K562 (cell line): ENCODE measurements around the gene CLDN7. TPM values are rescaled to one million over a fixed set of nuclear protein-coding genes. Genes with fewer than 3 reads are reported as not detected.

Experiments
- CREB3L1 ChIP-seq: fragments of 450-650 bp; IDR thresholded peaks from 2 replicates; pipeline ENCODE4 v1.6.1; 2014; ENCODE audit warnings: low read depth, mild to moderate bottlenecking, moderate library complexity, borderline replicate concordance
- E2F8 ChIP-seq: fragments of 450-650 bp; IDR thresholded peaks from 2 replicates; pipeline ENCODE4 v1.7.1; 2018; ENCODE audit warnings: mild to moderate bottlenecking, low read depth; ENCODE audit not compliant: partially characterized antibody
- HMBOX1 ChIP-seq: sonication (generic); IDR thresholded peaks from 2 replicates; pipeline ENCODE4 v1.6.1; 2016
- KDM5B ChIP-seq: fragments of 200-600 bp; sonication (generic); IDR thresholded peaks from 2 replicates; pipeline ENCODE4 v1.6.1; 2012; ENCODE audit warnings: low read depth, mild to moderate bottlenecking, moderate library complexity, low read length, control low read depth, inconsistent platforms; ENCODE audit not compliant: insufficient replicate concordance
- MECOM ChIP-seq: fragments of 250-450 bp; sonication (Bioruptor Pico); IDR thresholded peaks from 2 replicates; pipeline ENCODE4 v1.8.0; 2022; ENCODE audit warnings: inconsistent platforms
- MTA2 ChIP-seq: fragments of 450-650 bp; IDR thresholded peaks from 2 replicates; pipeline ENCODE4 v1.6.1; 2016; ENCODE audit warnings: low read depth
- NKRF ChIP-seq: fragments of 450-650 bp; IDR thresholded peaks from 2 replicates; pipeline ENCODE4 v1.6.1; 2016; ENCODE audit warnings: borderline replicate concordance
- NR2C1 ChIP-seq, 2 experiments: fragments of 450-650 bp; IDR thresholded peaks; 2 replicates each; pipeline ENCODE4 v1.6.1; 2017; ENCODE audit warnings: mild to moderate bottlenecking in 2 of 2, antibody characterized with exemption in 1 of 2, inconsistent platforms in 1 of 2, missing compliant biosample characterization in 1 of 2, missing genetic modification characterization in 1 of 2
- PATZ1 ChIP-seq: fragments of 250-450 bp; sonication (Bioruptor Pico); IDR thresholded peaks from 2 replicates; pipeline ENCODE4 v1.5.0; 2020; ENCODE audit warnings: mild to moderate bottlenecking, borderline replicate concordance
- SPI1 ChIP-seq: IDR thresholded peaks from 2 replicates; pipeline ENCODE4 v1.6.1; 2011; ENCODE audit warnings: low read depth, low read length, control low read depth, borderline replicate concordance
- ZNF609 ChIP-seq: sonication (generic); formaldehyde crosslinking; IDR thresholded peaks from 2 replicates; pipeline ENCODE4 v1.8.1; 2023; ENCODE audit warnings: missing genetic modification reagents, mild to moderate bottlenecking, borderline replicate concordance
- ZNF780A ChIP-seq: fragments of 250-450 bp; sonication (Bioruptor Pico); IDR thresholded peaks from 2 replicates; pipeline ENCODE4 v1.5.0; 2021; ENCODE audit warnings: mild to moderate bottlenecking
- polyA plus RNA-seq, 8 experiments: library from polyadenylated mRNA; depleted of rRNA in 4 of 8; stranded (reverse) in 5 of 8; unstranded in 3 of 8; fragments of >200 nt; fragmentation: Nextera tagmentation in 2 of 8; fragmentation: Illumina TruSeq in 1 of 8; extraction: Ambion mirVana in 2 of 8; extraction: Trizol in 1 of 8; gene quantifications; 2 replicates each; pipeline versions ENCODE4 v1.2.1 to v1.2.3, GENCODE V29; 2011 to 2014; ENCODE audit warnings: inconsistent platforms in 1 of 8, missing spikeins in 1 of 8
- total RNA-seq, 7 experiments: library from RNA; depleted of rRNA in 6 of 7; stranded (reverse); fragments of >200 nt in 6 of 7; fragmentation: Illumina TruSeq in 2 of 7; extraction: Trizol in 2 of 7; gene quantifications; 2 replicates each; pipeline versions ENCODE4 v1.2.1 to v1.2.3, GENCODE V29; 2011 to 2021; ENCODE audit warnings: low replicate concordance in 1 of 7

The CLDN7 gene
- total and polyA plus RNA-seq, 9 of the 15 experiments (the other 6 are each of a cell fraction or from before 2014, with no cell fraction given) = 2.2 to 14.5 (median 7.6) TPM

- TF ChIP-seq KDM5B (no peak), ZNF609 (CRISPR knock-in tag) (no peak), E2F8 (peak; percentile 60), ZNF780A (CRISPR knock-in tag) (no peak), PATZ1 (no peak), MTA2 (no peak), CREB3L1 (peak; percentile 84), HMBOX1 (no peak), SPI1 (peak; percentile 82), NR2C1 (IDR thresholded peaks at IDR 0.05) (peak; percentile 91), NR2C1 (tag; IDR thresholded peaks at IDR 0.05) (peak; percentile 92), NKRF (no peak), MECOM (no peak)
Observed at GRCh38 chr17:7251661-7252175, 10.6 kb downstream of the CLDN7 start, which contains the start of gene CTDNEP1 (continued).
